ENCODE results near the gene PIGR. TPM values are rescaled to one million over a fixed set of nuclear protein-coding genes. Genes with fewer than 3 reads are reported as not detected.

PIGR gene
- polyA plus RNA-seq, 1 donor from 2014 or later, result not detected

DNA sequence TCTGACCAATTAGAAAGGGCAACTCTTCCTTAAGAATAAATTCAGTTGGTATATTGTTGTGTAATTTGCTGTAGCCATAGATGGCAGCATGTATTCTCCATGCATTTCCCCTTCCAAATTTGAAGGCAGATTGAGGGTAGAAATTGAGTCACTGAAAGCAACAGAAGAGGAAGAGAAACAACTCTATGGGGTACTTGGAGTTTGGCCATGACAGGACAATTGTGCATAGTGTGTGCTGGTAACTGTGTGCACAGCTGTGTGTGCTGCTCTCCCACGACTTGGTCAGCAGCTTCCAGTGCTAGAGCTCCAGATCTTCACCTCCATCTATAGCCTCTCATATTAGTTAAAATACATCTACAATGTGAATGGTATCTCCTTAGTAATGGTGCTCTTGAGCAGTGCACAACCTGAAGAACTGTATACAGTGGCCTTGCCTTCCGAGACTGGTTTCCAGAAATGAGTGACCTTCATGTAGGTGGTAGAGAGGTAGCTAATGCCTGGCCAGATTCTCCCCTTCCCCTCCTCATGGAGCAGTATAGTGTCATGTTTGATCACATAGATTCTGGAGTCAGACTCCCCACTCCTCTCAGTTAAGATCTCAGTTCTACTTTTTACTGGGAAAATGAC is 24.9 kb upstream of the PIGR start:
- no peak overlapping the region for H2AFZ ChIP-seq (ENCODE audit: low read depth, low read length)
- no peaks in the 10 kb centered on the region for H3K79me2 ChIP-seq (replicated peaks; ENCODE audit: insufficient read depth, low read length)
- no peaks in the 10 kb centered on the region for H3K36me3 ChIP-seq (ENCODE audit: insufficient read depth, low read length)
- no peaks in the 10 kb centered on the region for H4K20me1 ChIP-seq (ENCODE audit: insufficient read depth)
- no peak for TF ChIP-seq RAD21 (conservative IDR thresholded peaks at IDR 0.05)
- TF ChIP-seq POLR2AphosphoS5 (IDR thresholded peaks at IDR 0.05), result no peak
- TF ChIP-seq EP300 (conservative IDR thresholded peaks at IDR 0.05; ENCODE audit: poor library complexity, severe bottlenecking), result no peak
- no peak for TF ChIP-seq REST (IDR thresholded peaks at IDR 0.05; ENCODE audit: borderline replicate concordance)
- no peak for TF ChIP-seq TAF1 (IDR thresholded peaks at IDR 0.05; ENCODE audit: low read depth)
- TF ChIP-seq SMC3 (conservative IDR thresholded peaks at IDR 0.05; ENCODE audit: poor library complexity), result no peak
- TF ChIP-seq, protein P1, sequence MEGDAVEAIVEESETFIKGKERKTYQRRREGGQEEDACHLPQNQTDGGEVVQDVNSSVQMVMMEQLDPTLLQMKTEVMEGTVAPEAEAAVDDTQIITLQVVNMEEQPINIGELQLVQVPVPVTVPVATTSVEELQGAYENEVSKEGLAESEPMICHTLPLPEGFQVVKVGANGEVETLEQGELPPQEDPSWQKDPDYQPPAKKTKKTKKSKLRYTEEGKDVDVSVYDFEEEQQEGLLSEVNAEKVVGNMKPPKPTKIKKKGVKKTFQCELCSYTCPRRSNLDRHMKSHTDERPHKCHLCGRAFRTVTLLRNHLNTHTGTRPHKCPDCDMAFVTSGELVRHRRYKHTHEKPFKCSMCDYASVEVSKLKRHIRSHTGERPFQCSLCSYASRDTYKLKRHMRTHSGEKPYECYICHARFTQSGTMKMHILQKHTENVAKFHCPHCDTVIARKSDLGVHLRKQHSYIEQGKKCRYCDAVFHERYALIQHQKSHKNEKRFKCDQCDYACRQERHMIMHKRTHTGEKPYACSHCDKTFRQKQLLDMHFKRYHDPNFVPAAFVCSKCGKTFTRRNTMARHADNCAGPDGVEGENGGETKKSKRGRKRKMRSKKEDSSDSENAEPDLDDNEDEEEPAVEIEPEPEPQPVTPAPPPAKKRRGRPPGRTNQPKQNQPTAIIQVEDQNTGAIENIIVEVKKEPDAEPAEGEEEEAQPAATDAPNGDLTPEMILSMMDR (IDR thresholded peaks at IDR 0.05; ENCODE audit: poor library complexity, severe bottlenecking), result no peak
- no peak for TF ChIP-seq EZH2 (IDR thresholded peaks at IDR 0.05; ENCODE audit: borderline replicate concordance, insufficient read depth, low read length, poor library complexity, severe bottlenecking)
- H3K27ac ChIP-seq (ENCODE audit: low read length), result no peak overlapping the region
- H3K9me2 ChIP-seq (ENCODE audit: insufficient read depth, low read length), result no peaks in the 10 kb centered on the region
- no peak overlapping the region for H3K9ac ChIP-seq (ENCODE audit: low read length)
- no peaks in the 10 kb centered on the region for H3K9me3 ChIP-seq (ENCODE audit: low read length)
- H3K4me3 ChIP-seq (ENCODE audit: low read length), result no peak overlapping the region
- H3K27me3 ChIP-seq (ENCODE audit: insufficient read depth, low read depth, low read length), result no peaks in the 10 kb centered on the region
- H3F3A ChIP-seq (ENCODE audit: insufficient read depth, low read length, poor library complexity, severe bottlenecking), result no peaks in the 10 kb centered on the region
- no peak overlapping the region for H3K4me2 ChIP-seq (ENCODE audit: low read length)

- no peaks in the 10 kb centered on the region for H3K27me3 ChIP-seq (ENCODE audit: insufficient read depth, low read depth, low read length)
- no peak for TF ChIP-seq RAD21 (conservative IDR thresholded peaks at IDR 0.05)
- TF ChIP-seq EZH2 (IDR thresholded peaks at IDR 0.05; ENCODE audit: borderline replicate concordance, insufficient read depth, low read length, poor library complexity, severe bottlenecking), result no peak
- TF ChIP-seq POLR2AphosphoS5 (IDR thresholded peaks at IDR 0.05), result no peak
- TF ChIP-seq EP300 (conservative IDR thresholded peaks at IDR 0.05; ENCODE audit: poor library complexity, severe bottlenecking), result no peak
- TF ChIP-seq, protein P1 (IDR thresholded peaks at IDR 0.05; ENCODE audit: poor library complexity, severe bottlenecking), result no peak
- TF ChIP-seq SMC3 (conservative IDR thresholded peaks at IDR 0.05; ENCODE audit: poor library complexity), result no peak
- no peak for TF ChIP-seq MXI1 (conservative IDR thresholded peaks at IDR 0.05; ENCODE audit: poor library complexity, severe bottlenecking)
- TF ChIP-seq TAF1 (IDR thresholded peaks at IDR 0.05; ENCODE audit: low read depth), result no peak
- no peak within 1 kb of the TSS for H3K9ac ChIP-seq (ENCODE audit: low read length)
- no peaks in the 10 kb centered on the region for H3K9me3 ChIP-seq (ENCODE audit: low read length)
- no peaks in the 10 kb centered on the region for H4K20me1 ChIP-seq (ENCODE audit: insufficient read depth)
- H3K4me2 ChIP-seq (ENCODE audit: low read length), result no peak within 1 kb of the TSS
- no peaks in the 10 kb centered on the region for H3F3A ChIP-seq (ENCODE audit: insufficient read depth, low read length, poor library complexity, severe bottlenecking)
- no peaks in the 10 kb centered on the region for H3K9me2 ChIP-seq (ENCODE audit: insufficient read depth, low read length)
- H3K27ac ChIP-seq (ENCODE audit: low read length), result no peak within 1 kb of the TSS
- H3K36me3 ChIP-seq (ENCODE audit: insufficient read depth, low read length), result no peaks in the 10 kb centered on the region
- H3K4me3 ChIP-seq (ENCODE audit: low read length), result no peak within 1 kb of the TSS
- H2AFZ ChIP-seq (ENCODE audit: low read depth, low read length), result no peak within 1 kb of the TSS
- H3K79me2 ChIP-seq (replicated peaks; ENCODE audit: insufficient read depth, low read length), result no peaks in the 10 kb centered on the region
These were observed 24.2 kb upstream of the PIGR start, which contains the start of gene FCAMR for GRCh38 chr1:206970446-206970845. TSS of gene FCAMR (minus strand) at chr1:206970460. CDS start at chr1:206970125, 335 bp downstream.

Measured in neural cell (in vitro differentiated cells).